Mucosa of rectum (tissue), 2 donors: ENCODE data around the gene PSMB9.

Source experiments
- H3K27ac ChIP-seq, 2 donors: one replicate each; pipeline ENCODE4 v1.7.0; 2013; ENCODE audit warnings: inconsistent platforms in 2 of 2, low read depth in 2 of 2, low read length in 2 of 2
- H3K27me3 ChIP-seq, 2 donors: one replicate each; pipeline ENCODE4 v1.7.0; 2013; ENCODE audit warnings: low read length in 2 of 2; ENCODE audit not compliant: control insufficient read depth in 2 of 2, insufficient read depth in 2 of 2
- H3K36me3 ChIP-seq, 2 donors: one replicate each; pipeline ENCODE4 v1.7.0; 2013; ENCODE audit warnings: low read length in 2 of 2; ENCODE audit not compliant: control insufficient read depth in 2 of 2, insufficient read depth in 2 of 2
- H3K4me1 ChIP-seq, 2 donors: one replicate each; pipeline ENCODE4 v1.7.0; 2013; ENCODE audit warnings: low read length in 2 of 2, mild to moderate bottlenecking in 1 of 2; ENCODE audit not compliant: control insufficient read depth in 2 of 2, insufficient read depth in 2 of 2
- H3K4me3 ChIP-seq, 2 donors: one replicate each; pipeline ENCODE4 v1.7.0; 2013; ENCODE audit warnings: low read length in 2 of 2
- H3K9ac ChIP-seq, 2 donors: one replicate each; pipeline ENCODE4 v1.7.0; 2013; ENCODE audit warnings: low read length in 2 of 2, low read depth in 1 of 2, mild to moderate bottlenecking in 1 of 2
- H3K9me3 ChIP-seq, 2 donors: one replicate each; pipeline ENCODE4 v1.7.0; 2013; ENCODE audit warnings: low read length in 2 of 2; ENCODE audit not compliant: control insufficient read depth in 2 of 2
- donor health status: healthy.
- donor health status: Normal muscosa, but diverticular disease.

The PSMB9 gene

DNA sequence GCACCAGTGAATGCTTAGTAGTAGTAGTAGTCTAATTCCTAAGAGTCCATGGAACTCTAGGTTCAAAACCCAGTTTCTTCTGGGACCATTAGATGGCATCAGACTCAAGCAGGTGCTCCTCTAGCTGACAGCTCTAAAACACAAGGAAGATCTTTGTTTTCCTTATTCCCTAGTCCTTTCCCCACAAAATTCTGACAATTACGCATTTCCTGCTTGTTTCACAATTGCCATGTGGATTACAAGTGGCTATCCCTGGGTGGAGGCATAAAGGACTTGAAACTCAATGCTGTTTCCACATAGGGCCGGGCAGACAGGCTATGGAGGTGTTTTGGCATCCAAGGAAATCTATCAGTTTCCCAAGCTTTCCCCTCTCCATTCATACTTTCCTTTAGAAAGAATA lies 28.0 kb upstream of the PSMB9 start:
- Histone ChIP-seq H3K9ac (no peak overlapping the region), H3K4me3 (no peak overlapping the region), H3K27me3 (no peaks in the 10 kb centered on the region), H3K36me3 (peaks cover 22 to 26% of the 10 kb centered on the region in 2 donors), H3K27ac (no peak overlapping the region), H3K9me3 (no peaks in the 10 kb centered on the region), H3K4me1 (no peaks in the 10 kb centered on the region)

DNA sequence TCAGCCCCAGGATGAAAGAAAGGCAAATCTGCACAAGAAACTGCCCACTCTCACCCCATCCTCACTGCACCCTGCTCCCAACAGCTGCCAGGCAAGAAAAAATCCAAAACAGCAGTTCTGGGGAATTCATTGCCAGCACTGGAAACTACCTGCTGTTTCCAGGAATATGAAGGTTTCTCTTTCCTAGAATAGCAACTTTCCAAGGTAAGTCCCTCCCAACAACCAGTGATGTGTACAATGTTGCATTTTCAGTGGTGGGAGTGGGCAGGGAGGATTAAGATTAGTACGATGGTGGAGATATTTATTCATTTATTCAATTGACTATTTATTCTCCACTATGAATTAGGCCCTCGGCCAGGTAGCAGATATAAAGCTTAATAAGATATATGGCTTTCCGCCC lies 27.0 kb upstream of the PSMB9 start:
- Histone ChIP-seq H3K27ac (no peak overlapping the region), H3K27me3 (no peaks in the 10 kb centered on the region), H3K4me1 (no peaks in the 10 kb centered on the region), H3K4me3 (no peak overlapping the region), H3K9me3 (no peaks in the 10 kb centered on the region), H3K9ac (no peak overlapping the region), H3K36me3 (peaks cover 25 to 31% of the 10 kb centered on the region in 2 donors)

DNA sequence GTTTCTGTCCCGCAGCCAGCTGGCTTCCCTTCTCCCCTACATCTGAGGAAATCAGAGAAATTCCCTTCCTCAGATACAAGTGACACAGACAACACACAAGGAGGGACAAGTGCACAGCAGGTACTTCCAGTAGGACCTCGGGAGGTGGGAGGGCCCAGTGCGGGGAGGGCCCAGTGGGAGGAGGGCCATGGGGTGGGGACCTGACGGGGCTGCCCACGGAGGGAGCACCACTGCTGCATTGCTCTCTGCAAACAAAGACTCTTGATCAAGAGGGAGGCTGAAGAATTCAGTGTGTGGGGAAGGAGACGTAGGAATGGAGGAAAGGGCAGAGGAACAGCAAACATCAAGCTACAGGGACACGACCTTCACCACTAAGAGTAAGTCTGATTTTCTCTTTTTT lies 24.5 kb upstream of the PSMB9 start:
- Histone ChIP-seq H3K9me3 (no peaks in the 10 kb centered on the region), H3K27ac (no peak overlapping the region), H3K4me3 (no peak overlapping the region), H3K27me3 (no peaks in the 10 kb centered on the region), H3K36me3 (peaks cover 36 to 41% of the 10 kb centered on the region in 2 donors), H3K9ac (no peak overlapping the region), H3K4me1 (no peaks in the 10 kb centered on the region)

DNA sequence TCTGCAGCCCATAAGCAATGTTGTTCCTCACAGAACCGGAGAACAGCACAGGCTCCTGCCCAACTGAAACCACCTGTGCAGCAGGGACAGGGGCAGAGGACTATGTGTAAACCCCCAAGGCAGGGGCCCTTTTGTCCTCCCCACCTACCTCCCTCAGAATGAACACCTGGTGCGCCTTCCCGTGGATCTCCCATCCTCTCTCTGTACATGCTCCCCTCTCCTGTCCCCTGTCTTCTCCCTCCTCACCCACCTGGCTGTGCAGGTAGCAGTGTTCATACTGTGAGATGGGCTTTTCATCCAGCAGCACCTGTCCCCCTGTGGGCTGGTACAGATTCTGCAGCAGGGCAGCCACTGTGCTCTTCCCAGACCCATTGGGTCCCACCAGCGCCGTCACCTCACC lies 24.0 kb upstream of the PSMB9 start:
- Histone ChIP-seq H3K4me3 (no peak overlapping the region), H3K9ac (no peak overlapping the region), H3K27ac (no peak overlapping the region), H3K4me1 (no peaks in the 10 kb centered on the region), H3K27me3 (no peaks in the 10 kb centered on the region), H3K36me3 (peaks cover 37 to 43% of the 10 kb centered on the region in 2 donors), H3K9me3 (no peaks in the 10 kb centered on the region)

DNA sequence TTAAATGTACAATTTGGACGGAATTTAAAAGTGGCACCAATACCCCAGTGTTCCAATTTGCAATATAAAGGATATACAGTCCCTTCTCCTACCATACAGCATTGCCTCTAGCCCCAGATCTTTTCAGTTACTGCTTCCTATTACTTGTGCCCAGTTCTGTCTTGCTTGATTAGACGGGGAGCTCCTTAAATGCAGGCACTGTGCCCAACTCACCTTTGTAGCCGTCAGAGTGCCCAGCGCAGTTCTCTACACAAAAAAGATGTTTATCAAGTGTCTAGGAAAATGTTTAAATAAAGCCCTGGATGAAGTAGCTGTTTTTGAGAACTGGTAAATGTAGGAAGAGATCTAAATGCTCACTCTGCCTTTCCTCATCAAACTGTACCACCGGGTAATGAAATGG lies 23.1 kb upstream of the PSMB9 start:
- no peak overlapping the region for H3K27ac ChIP-seq
- H3K9ac ChIP-seq = no peak overlapping the region
- no peak overlapping the region for H3K4me3 ChIP-seq
- no peaks in the 10 kb centered on the region for H3K4me1 ChIP-seq
- no peaks in the 10 kb centered on the region for H3K9me3 ChIP-seq
- H3K36me3 ChIP-seq = peaks cover 45 to 50% of the 10 kb centered on the region in 2 donors
- no peaks in the 10 kb centered on the region for H3K27me3 ChIP-seq

DNA sequence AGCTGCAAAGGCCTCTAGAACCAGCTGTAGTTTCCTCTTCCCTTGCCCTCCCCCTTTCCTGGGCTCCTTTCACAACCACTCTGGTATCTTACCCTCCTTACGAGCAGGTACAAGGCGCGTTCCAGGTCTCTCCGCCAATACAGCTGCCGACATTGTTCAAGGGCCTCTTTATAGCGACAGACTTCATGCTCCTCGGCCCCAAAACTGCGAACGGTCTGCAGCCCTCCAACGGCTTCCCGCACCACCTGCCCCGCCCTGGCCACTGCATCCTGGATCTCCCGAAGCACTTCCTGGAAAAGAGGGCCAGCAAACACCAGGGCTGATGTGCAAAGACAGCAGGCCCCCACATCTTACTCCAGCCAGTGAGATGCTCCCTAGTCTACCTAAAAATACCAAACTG lies 21.5 kb upstream of the PSMB9 start:
- H3K27me3 ChIP-seq = no peaks in the 10 kb centered on the region
- peaks cover 1 to 2% of the 10 kb centered on the region in 2 donors for H3K4me1 ChIP-seq
- H3K36me3 ChIP-seq = peaks cover 42 to 47% of the 10 kb centered on the region in 2 donors
- H3K9ac ChIP-seq = no peak overlapping the region
- H3K4me3 ChIP-seq = no peak overlapping the region
- no peaks in the 10 kb centered on the region for H3K9me3 ChIP-seq
- no peak overlapping the region for H3K27ac ChIP-seq

DNA sequence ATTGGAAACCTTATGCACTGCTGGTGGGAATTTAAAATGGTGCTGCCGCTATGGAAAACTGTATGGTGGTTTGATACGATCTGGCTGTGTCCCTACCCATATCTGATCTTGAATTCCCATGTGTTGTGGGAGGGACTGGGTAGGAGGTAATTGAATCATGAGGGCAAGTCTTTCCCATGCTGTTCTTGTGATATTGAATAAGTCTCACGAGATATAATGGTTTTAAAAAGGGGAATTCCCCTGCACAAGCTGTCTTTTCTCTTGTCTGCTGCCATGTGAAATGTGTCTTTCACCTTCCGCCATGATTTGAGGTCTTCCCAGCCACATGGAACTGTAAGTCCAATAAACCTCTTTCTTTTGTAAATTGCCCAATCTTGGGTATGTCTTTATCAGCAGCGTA lies 20.3 kb upstream of the PSMB9 start:
- Histone ChIP-seq H3K9ac (no peak overlapping the region), H3K27ac (no peak overlapping the region), H3K36me3 (peaks cover 42 to 43% of the 10 kb centered on the region in 2 donors), H3K4me3 (no peak overlapping the region), H3K9me3 (no peaks in the 10 kb centered on the region), H3K4me1 (peaks cover 6 to 7% of the 10 kb centered on the region in 2 donors), H3K27me3 (no peaks in the 10 kb centered on the region)

DNA sequence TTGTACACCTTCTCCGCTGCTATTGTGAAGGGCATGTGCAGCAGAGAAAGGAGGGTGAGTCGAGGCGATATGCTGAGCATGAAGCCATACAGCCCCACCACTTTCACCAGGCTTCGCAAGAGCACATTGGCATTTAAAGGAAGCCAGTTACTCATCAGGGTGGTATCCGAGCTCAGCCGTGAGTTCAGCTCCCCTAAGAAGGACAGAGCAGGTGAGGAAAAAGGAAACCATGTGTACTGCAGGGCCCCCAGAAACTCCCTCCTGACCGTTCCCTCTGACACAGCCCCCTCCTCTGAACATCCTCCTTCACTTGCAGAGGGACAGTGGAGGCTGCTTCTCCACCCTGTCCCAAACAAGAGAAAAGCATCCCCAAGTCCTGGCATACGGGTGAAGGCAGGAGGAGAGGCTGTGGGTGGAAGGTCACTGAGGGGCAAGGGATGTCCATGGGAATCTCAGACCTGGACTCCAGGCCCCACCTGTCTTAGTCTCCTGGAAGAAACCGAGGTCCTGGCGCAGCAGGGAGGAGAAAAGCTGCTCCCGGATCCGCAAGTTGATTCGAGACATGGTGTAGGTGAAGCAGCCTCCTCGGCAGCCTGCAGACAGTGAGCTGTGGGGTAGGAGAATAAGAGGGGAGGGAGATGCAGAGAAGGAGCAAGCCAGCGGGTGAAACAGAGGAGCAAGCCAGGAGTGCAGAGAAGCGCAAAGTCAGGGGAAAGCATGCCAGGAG lies 18.7 kb upstream of the PSMB9 start:
- H3K9me3 ChIP-seq = no peaks in the 10 kb centered on the region
- no peaks in the 10 kb centered on the region for H3K27me3 ChIP-seq
- peaks cover 30% of the 10 kb centered on the region in 2 donors for H3K36me3 ChIP-seq
- H3K27ac ChIP-seq = no peak overlapping the region
- no peak overlapping the region for H3K9ac ChIP-seq
- H3K4me1 ChIP-seq = peaks cover 6 to 10% of the 10 kb centered on the region in 2 donors
- no peak overlapping the region for H3K4me3 ChIP-seq

DNA sequence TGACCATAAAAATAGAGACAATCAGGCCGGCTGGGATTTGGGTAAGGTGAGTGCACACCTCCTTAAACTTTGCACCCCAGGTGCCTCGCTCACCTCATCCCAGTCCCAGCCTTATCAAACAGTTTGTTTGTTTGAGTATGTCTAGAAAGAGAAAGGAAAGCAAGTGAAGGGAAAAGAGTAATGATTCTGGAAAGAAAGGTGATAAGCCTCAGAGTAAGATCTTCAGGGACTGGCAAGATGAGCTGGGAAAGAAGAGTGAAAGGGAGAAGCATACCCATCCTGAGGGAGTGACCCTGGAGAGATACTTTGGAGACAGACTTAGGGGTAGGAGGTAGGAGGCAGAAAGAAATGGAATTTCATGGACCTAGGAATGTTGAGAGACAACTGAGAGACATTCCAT lies 17.1 kb upstream of the PSMB9 start:
- no peak overlapping the region for H3K4me3 ChIP-seq
- no peaks in the 10 kb centered on the region for H3K9me3 ChIP-seq
- H3K4me1 ChIP-seq = peaks cover 6 to 12% of the 10 kb centered on the region in 2 donors
- H3K9ac ChIP-seq = no peak overlapping the region
- no peaks in the 10 kb centered on the region for H3K27me3 ChIP-seq
- peaks cover 24 to 34% of the 10 kb centered on the region in 2 donors for H3K36me3 ChIP-seq
- H3K27ac ChIP-seq = no peak overlapping the region

DNA sequence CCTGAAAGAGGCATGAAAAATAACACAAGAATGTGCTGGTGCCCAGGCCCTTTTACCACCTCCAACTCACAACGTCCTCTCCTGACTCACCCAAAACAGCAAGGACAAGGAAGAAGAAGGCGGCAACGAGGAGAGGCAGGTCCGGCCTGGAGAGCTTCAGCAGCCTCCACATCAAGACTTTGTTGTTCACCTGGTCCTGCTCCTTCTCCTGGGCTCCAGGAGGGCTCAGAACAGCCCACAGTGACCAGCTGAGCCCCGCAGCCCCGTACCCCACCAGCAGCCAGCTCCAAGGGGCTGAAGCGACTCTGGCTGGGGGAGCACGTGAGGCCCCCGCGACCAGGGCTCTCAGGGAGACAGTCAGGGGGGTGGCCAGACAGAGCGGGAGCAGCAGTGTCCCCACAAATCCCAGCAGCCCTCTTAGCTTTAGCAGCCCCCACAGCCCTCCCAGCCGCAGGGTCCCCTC lies 16.3 kb upstream of the PSMB9 start:
- Histone ChIP-seq H3K4me1 (peaks cover 9 to 20% of the 10 kb centered on the region in 2 donors), H3K27ac (peak overlapping the region; percentile 92 to 94), H3K36me3 (peaks cover 32 to 38% of the 10 kb centered on the region in 2 donors), H3K27me3 (no peaks in the 10 kb centered on the region), H3K9me3 (no peaks in the 10 kb centered on the region), H3K4me3 (peak overlapping the region; percentile 85 to 86), H3K9ac (peak overlapping the region; percentile 47 to 66)
